Thoracic aorta (tissue), 2 donors: ENCODE measurements around the gene ASCC2. TPM values are rescaled to one million over a fixed set of nuclear protein-coding genes. Genes with fewer than 3 reads are reported as not detected.
A peak's percentile ranks its signal among the peaks of the same experiment; 100 is the strongest.

Experiments used
- ATAC-seq: fragments of 150-250 bp; one replicate; pipeline ENCODE4 v1.8.0; 2017; ENCODE audit warnings: low read depth; ENCODE audit not compliant: insufficient number of reproducible peaks, low FRiP score
- DNase-seq: peaks from one replicate; pipeline ENCODE4 v3.0.0-alpha.2; 2020; ENCODE audit warnings: low spot score
- H3K27ac ChIP-seq, 2 donors: fragments of 200-600 bp; sonication (generic); 1 replicate in 1 of 2; 2 replicates in 1 of 2; pipeline ENCODE4 v1.5.1; 2016; ENCODE audit warnings: mild to moderate bottlenecking in 2 of 2, moderate library complexity in 2 of 2
- H3K27me3 ChIP-seq: fragments of 200-600 bp; sonication (generic); replicated peaks from 2 replicates; pipeline ENCODE4 v1.6.0; 2016; ENCODE audit warnings: mild to moderate bottlenecking; ENCODE audit not compliant: insufficient read depth
- H3K36me3 ChIP-seq: fragments of 200-600 bp; sonication (generic); one replicate; pipeline ENCODE4 v1.5.1; 2016
- H3K4me1 ChIP-seq, 2 donors: fragments of 200-600 bp; sonication (generic); 1 replicate in 1 of 2; 2 replicates in 1 of 2; pipeline versions ENCODE4 v1.5.1 to v1.6.0; 2016; ENCODE audit warnings: low read depth in 2 of 2, mild to moderate bottlenecking in 1 of 2; ENCODE audit not compliant: control insufficient read depth in 1 of 2
- H3K4me3 ChIP-seq: fragments of 200-600 bp; sonication (generic); 2 replicates; pipeline ENCODE4 v1.5.1; 2016; ENCODE audit warnings: mild to moderate bottlenecking
- H3K9me3 ChIP-seq: fragments of 200-600 bp; sonication (generic); 2 replicates; pipeline ENCODE4 v1.5.1; 2016
- total RNA-seq, 2 donors: library from RNA; depleted of rRNA; stranded (reverse); fragments of >200 nt; gene quantifications; one replicate each; pipeline versions ENCODE4 v1.1.0 to v1.2.3, GENCODE V29; 2016
- TF ChIP-seq, protein P1 (sequence below): fragments of 200-600 bp; sonication (generic); IDR thresholded peaks from one replicate; pipeline ENCODE4 v1.5.1; 2019; ENCODE audit warnings: antibody characterized with exemption

ASCC2 gene, protein sequence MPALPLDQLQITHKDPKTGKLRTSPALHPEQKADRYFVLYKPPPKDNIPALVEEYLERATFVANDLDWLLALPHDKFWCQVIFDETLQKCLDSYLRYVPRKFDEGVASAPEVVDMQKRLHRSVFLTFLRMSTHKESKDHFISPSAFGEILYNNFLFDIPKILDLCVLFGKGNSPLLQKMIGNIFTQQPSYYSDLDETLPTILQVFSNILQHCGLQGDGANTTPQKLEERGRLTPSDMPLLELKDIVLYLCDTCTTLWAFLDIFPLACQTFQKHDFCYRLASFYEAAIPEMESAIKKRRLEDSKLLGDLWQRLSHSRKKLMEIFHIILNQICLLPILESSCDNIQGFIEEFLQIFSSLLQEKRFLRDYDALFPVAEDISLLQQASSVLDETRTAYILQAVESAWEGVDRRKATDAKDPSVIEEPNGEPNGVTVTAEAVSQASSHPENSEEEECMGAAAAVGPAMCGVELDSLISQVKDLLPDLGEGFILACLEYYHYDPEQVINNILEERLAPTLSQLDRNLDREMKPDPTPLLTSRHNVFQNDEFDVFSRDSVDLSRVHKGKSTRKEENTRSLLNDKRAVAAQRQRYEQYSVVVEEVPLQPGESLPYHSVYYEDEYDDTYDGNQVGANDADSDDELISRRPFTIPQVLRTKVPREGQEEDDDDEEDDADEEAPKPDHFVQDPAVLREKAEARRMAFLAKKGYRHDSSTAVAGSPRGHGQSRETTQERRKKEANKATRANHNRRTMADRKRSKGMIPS
- 10 to 100 TPM; 31.0 to 41.8 TPM for total RNA-seq

DNA sequence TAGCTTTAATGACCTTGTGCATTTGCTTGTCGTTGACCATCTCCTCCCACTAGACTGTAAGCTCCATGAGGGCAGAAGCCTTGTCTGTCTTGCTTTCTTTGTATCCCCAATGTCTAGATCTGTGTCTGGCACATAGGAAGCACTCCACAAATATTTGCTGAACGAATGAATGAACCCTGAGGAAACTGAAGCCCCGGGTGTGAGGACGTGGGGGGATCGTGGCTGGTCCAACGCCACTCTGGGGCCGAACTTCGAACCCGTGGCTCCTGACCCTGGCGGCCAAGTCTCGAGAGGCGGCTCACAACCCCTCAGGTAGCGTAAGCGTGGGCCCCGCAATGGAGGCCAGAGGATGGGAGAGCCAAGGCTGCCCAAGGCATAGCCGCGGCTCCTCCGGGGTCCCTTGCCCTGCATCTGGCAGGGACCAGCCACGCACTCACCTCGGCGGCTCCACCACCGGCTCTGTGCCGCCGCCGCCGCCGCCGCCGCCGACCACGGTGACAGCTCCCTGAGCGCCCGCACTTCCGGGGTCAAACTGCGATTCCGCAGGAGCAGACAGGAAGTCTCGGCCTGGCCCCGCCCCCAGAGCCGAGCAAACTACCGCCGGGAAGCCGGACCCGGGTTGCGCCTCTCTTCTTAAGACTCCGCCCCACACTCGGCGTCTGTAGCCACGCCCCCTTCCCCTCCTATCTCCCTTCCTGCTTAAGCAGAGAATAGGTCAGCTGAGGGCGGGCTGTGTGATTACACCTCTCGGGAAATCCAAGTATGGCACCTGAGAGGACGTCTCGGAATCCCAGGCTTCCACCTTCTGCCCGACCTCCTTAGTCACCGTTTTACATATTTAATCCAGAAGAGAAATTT is at the start of gene ASCC2:
ASCC2 (minus strand) TSS at position 534 of the 858 bp plus-strand sequence. CDS start 5,949 bp downstream, outside the sequence.
- ATAC-seq (peak; percentile 89), DNase-seq (peak; percentile 98)
- H3K36me3 ChIP-seq: peaks cover 3% of the 10 kb centered on the region
- no peaks in the 10 kb centered on the region for H3K27me3 ChIP-seq
- H3K4me1 ChIP-seq: peaks cover 8 to 17% of the 10 kb centered on the region in 2 donors
- TF ChIP-seq, protein P1, sequence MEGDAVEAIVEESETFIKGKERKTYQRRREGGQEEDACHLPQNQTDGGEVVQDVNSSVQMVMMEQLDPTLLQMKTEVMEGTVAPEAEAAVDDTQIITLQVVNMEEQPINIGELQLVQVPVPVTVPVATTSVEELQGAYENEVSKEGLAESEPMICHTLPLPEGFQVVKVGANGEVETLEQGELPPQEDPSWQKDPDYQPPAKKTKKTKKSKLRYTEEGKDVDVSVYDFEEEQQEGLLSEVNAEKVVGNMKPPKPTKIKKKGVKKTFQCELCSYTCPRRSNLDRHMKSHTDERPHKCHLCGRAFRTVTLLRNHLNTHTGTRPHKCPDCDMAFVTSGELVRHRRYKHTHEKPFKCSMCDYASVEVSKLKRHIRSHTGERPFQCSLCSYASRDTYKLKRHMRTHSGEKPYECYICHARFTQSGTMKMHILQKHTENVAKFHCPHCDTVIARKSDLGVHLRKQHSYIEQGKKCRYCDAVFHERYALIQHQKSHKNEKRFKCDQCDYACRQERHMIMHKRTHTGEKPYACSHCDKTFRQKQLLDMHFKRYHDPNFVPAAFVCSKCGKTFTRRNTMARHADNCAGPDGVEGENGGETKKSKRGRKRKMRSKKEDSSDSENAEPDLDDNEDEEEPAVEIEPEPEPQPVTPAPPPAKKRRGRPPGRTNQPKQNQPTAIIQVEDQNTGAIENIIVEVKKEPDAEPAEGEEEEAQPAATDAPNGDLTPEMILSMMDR: no peak
- peak within 1 kb of the TSS; percentile 62 to 64 for H3K27ac ChIP-seq
- peak within 1 kb of the TSS; percentile 87 for H3K4me3 ChIP-seq
- H3K9me3 ChIP-seq: no peaks in the 10 kb centered on the region

DNA sequence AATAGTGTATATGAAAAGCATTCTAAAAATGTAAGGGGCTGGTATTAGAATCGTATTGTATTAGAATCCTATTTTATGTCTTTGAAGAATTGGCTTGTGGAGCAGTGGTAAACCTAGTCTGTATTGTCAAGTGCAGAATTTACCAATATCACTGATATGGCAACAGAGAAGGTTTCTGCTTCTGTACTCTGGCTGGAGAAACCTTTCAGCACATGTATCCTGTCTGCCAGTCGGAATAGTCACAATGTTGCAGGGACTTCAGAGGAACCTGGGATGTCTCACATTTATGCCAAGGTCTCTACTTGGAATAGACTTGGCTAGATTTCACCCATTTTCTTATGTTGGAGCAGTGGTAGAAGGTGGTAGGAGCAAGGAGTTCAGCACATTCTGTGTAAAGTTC is 49.3 kb upstream of the ASCC2 start:
- H3K27me3 ChIP-seq: no peaks in the 10 kb centered on the region
- H3K27ac ChIP-seq: no peak overlapping the region
- DNase-seq (no peak), ATAC-seq (no peak)
- H3K4me3 ChIP-seq: no peak overlapping the region
- no peaks in the 10 kb centered on the region for H3K9me3 ChIP-seq
- H3K4me1 ChIP-seq: peaks cover 16 to 39% of the 10 kb centered on the region in 2 donors
- H3K36me3 ChIP-seq: no peaks in the 10 kb centered on the region
- TF ChIP-seq, protein P1: no peak

DNA sequence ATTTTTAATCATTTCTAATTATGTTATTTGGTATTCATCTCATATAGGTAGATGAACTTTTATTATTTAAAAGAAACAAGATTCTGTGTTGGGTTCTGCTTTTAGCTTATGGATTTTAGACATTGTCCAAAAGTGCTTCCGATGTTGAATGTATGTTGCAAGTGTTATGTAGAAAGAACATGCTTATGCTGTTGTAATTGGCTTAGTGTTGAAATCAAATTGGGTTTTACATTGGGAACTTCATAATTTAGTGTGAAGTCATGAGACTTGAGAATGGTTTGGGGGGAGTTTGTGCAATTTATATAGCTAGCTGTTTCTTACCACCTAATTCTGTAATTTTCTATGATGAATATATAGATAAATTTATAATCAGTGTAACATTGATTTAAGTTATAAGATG is 48.5 kb upstream of the ASCC2 start:
- TF ChIP-seq, protein P1: no peak
- Histone ChIP-seq H3K27me3 (no peaks in the 10 kb centered on the region), H3K27ac (no peak overlapping the region), H3K4me1 (peaks cover 16 to 39% of the 10 kb centered on the region in 2 donors), H3K4me3 (no peak overlapping the region), H3K36me3 (no peaks in the 10 kb centered on the region), H3K9me3 (no peaks in the 10 kb centered on the region)
- no peak for DNase-seq
- ATAC-seq: no peak

DNA sequence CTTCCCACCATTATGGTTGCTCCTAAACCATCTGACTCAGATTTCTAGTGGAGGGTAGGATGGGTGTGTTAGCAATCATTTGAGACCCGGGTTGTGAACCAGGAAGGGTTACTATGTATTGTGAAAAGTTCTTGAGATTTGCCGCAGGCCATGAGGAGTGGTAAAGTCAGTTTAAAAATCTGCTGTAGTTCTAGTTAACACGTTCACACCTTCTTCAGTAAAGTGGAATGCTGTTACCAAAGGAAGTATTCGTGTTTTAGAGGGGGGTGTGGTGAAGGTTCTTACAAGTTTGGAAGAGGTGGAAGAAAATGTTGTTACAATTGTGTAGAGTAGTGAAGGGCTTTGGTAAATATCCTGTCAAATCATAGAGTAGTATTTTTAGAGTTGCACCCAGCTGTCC is 47.5 kb upstream of the ASCC2 start:
- Histone ChIP-seq H3K9me3 (no peaks in the 10 kb centered on the region), H3K4me1 (peaks cover 16 to 39% of the 10 kb centered on the region in 2 donors), H3K4me3 (no peak overlapping the region), H3K36me3 (no peaks in the 10 kb centered on the region), H3K27me3 (no peaks in the 10 kb centered on the region), H3K27ac (no peak overlapping the region)
- ATAC-seq: no peak
- DNase-seq: no peak
- TF ChIP-seq, protein P1: no peak

DNA sequence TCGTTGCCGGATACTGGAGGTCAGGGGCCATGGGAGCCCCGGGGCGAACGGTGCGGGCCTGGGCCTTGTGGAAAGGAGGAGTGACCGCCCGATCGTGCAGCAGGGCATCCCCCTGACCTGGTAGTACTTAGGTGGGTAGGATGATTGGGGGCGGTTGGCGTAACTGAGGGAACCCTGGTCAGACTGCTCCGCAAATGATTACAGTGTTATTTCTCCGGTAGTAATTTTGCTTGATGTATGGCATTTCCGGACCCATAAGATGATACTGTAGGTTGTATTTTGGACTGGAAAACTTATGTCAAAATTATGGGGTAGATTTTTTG is 45.7 kb upstream of the ASCC2 start:
- Histone ChIP-seq H3K27me3 (no peaks in the 10 kb centered on the region), H3K27ac (peak overlapping the region; percentile 81 to 86), H3K4me1 (peaks cover 16 to 39% of the 10 kb centered on the region in 2 donors), H3K4me3 (peak overlapping the region; percentile 89), H3K9me3 (no peaks in the 10 kb centered on the region), H3K36me3 (no peaks in the 10 kb centered on the region)
- DNase-seq: no peak
- TF ChIP-seq, protein P1: no peak
- ATAC-seq: no peak
